ENCODE results near the gene ARV1. TPM values are rescaled to one million over a fixed set of nuclear protein-coding genes. Genes with fewer than 3 reads are reported as not detected.

The ARV1 gene
- total and polyA plus RNA-seq, 10 of the 15 experiments (the other 5 are each of a cell fraction or from before 2014, with no cell fraction given): 23.2 to 55.1 (median 35.6) TPM

GRCh38 chr1:231020816-231021215 lies 41.9 kb downstream of the ARV1 start:
- ChIA-PET CTCF (no interaction called here), RAD21 (ENCODE audit: unreplicated experiment) (no interaction called here), SMC1A (ENCODE audit: uncharacterized antibody, unreplicated experiment) (no interaction called here), POLR2A (no interaction called here)
- no peak overlapping the region for H3K4me2 ChIP-seq (ENCODE audit: control insufficient read depth, insufficient read depth)
- H3K4me1 ChIP-seq (ENCODE audit: control insufficient read depth, insufficient read depth, low read length): no peaks in the 10 kb centered on the region
- no peak overlapping the region for H3K27ac ChIP-seq (ENCODE audit: control insufficient read depth, insufficient read depth)
- no peaks in the 10 kb centered on the region for H3K9me3 ChIP-seq (replicated peaks; ENCODE audit: control insufficient read depth, insufficient read depth, low read length)
- no peaks in the 10 kb centered on the region for H3K27me3 ChIP-seq (replicated peaks in 1 of 2; ENCODE audit: control insufficient read depth in 2 of 2, insufficient read depth in 2 of 2, low read length in 1 of 2)
- no peaks in the 10 kb centered on the region for H4K20me1 ChIP-seq (ENCODE audit: control insufficient read depth, insufficient read depth)
- FAIRE-seq (no peak), DNase-seq (ENCODE audit: low read depth, low spot score) (no peak), ATAC-seq (no peak)
- no peaks in the 10 kb centered on the region for H3K79me2 ChIP-seq (ENCODE audit: control insufficient read depth, insufficient read depth, low read length)
- BruUV-seq (replicated peaks): no TSS peak
- 52% methylated on average over 7 of the region's 7 CpGs for WGBS (ENCODE audit: insufficient coverage, insufficient replicate concordance, low lambda C conversion rate, missing lambda C conversion rate)
- intact Hi-C loops (cut with micrococcal nuclease; ENCODE audit: unreplicated experiment): no loop called here
- H3K36me3 ChIP-seq (ENCODE audit: control insufficient read depth in 2 of 2, insufficient read depth in 2 of 2, low read length in 1 of 2): no peaks in the 10 kb centered on the region
- H3K4me3 ChIP-seq: no peak overlapping the region
- H3K9ac ChIP-seq (ENCODE audit: control insufficient read depth, insufficient read depth, low read length): no peak overlapping the region
- no peak overlapping the region; the same call in 1 of the 2 replicates for H2AFZ ChIP-seq (ENCODE audit: control insufficient read depth, low read depth, low read length)
- in situ Hi-C loops (cut with MboI): no loop called here
- TF ChIP-seq BCLAF1 (IDR thresholded peaks at IDR 0.05) (no peak), CHD1 (IDR thresholded peaks at IDR 0.05; ENCODE audit: low read depth, low read length) (no peak), MXI1 (IDR thresholded peaks at IDR 0.05; ENCODE audit: low read depth, low read length) (no peak), GATAD2B (conservative IDR thresholded peaks at IDR 0.05; ENCODE audit: low read depth) (no peak), YBX1 (IDR thresholded peaks at IDR 0.05) (no peak), ZNF592 (IDR thresholded peaks at IDR 0.05) (no peak), NFXL1 (IDR thresholded peaks at IDR 0.05; ENCODE audit: borderline replicate concordance) (no peak), SUZ12 (IDR thresholded peaks at IDR 0.05; ENCODE audit: unreplicated experiment) (no peak), EP300 (IDR thresholded peaks at IDR 0.05; ENCODE audit: borderline replicate concordance in 1 of 2, control insufficient read depth in 1 of 2, low read depth in 2 of 2, low read length in 2 of 2) (no peak), BCL11A (IDR thresholded peaks at IDR 0.05; ENCODE audit: low read depth, low read length) (no peak), ZNF384 (IDR thresholded peaks at IDR 0.05; ENCODE audit: borderline replicate concordance, low read depth, low read length) (no peak)
- TF ChIP-seq, protein P1, sequence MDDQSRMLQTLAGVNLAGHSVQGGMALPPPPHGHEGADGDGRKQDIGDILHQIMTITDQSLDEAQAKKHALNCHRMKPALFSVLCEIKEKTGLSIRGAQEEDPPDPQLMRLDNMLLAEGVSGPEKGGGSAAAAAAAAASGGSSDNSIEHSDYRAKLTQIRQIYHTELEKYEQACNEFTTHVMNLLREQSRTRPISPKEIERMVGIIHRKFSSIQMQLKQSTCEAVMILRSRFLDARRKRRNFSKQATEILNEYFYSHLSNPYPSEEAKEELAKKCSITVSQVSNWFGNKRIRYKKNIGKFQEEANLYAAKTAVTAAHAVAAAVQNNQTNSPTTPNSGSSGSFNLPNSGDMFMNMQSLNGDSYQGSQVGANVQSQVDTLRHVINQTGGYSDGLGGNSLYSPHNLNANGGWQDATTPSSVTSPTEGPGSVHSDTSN (IDR thresholded peaks at IDR 0.05; ENCODE audit: insufficient replicate concordance, low read depth, low read length): no peak
- TF ChIP-seq, protein P2, sequence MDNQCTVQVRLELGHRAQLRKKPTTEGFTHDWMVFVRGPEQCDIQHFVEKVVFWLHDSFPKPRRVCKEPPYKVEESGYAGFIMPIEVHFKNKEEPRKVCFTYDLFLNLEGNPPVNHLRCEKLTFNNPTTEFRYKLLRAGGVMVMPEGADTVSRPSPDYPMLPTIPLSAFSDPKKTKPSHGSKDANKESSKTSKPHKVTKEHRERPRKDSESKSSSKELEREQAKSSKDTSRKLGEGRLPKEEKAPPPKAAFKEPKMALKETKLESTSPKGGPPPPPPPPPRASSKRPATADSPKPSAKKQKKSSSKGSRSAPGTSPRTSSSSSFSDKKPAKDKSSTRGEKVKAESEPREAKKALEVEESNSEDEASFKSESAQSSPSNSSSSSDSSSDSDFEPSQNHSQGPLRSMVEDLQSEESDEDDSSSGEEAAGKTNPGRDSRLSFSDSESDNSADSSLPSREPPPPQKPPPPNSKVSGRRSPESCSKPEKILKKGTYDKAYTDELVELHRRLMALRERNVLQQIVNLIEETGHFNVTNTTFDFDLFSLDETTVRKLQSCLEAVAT (IDR thresholded peaks at IDR 0.05): no peak
